ENCODE results near the gene CDC45.

The CDC45 gene

DNA sequence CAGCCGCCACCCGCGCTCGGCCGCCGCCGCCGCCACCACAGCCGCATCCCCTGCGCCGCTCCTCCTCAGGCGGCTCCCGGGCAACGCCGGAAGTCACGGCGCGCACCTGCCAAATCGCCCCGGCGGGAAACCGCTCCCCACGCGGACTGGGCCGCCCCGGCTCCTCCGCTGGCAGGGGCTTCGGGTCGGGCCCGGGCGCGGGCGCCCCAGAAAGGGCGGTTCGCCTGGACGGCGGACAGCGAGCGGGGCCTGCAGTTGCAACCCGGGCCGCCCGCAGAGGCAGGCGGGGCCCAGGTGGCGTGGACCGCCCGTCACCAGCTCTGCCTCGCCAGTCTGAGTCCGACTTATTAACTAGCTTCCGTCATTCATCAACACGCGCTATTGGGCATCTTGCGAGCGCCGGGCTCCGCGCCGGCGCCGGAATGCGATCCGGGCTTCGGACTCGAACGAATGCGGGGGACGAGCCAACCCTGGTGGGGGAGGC lies 48.0 kb upstream of the CDC45 start, which contains the start of gene HIRA:
Gene HIRA (minus strand): TSS at position 85 of the 484 bp plus-strand sequence. CDS start 257 bp downstream, outside the sequence.
- Histone ChIP-seq H3K4me1 (ENCODE audit: control insufficient read depth, low read length) (peaks cover 36% of the 10 kb centered on the region), H3K4me2 (ENCODE audit: low read length) (peak within 1 kb of the TSS; percentile 92), H4K20me1 (ENCODE audit: control insufficient read depth, insufficient read depth, low read depth, low read length) (peaks cover 25% of the 10 kb centered on the region), H3K9me2 (replicated peaks; ENCODE audit: control insufficient read depth, low read length) (no peaks in the 10 kb centered on the region), H3K4me3 (ENCODE audit: low read length) (peak within 1 kb of the TSS; percentile 100), H3K27ac (ENCODE audit: low read depth, low read length) (peak within 1 kb of the TSS; percentile 90), H3K9me3 (ENCODE audit: control insufficient read depth, insufficient read depth, low read length) (no peaks in the 10 kb centered on the region), H3K36me3 (ENCODE audit: control insufficient read depth, low read length) (peaks cover 59% of the 10 kb centered on the region), H3F3A (ENCODE audit: control insufficient read depth, insufficient read depth) (peaks cover 14% of the 10 kb centered on the region), H3K79me2 (ENCODE audit: control insufficient read depth, low read length) (peaks cover 72% of the 10 kb centered on the region), H3K27me3 (ENCODE audit: control insufficient read depth, low read length) (no peaks in the 10 kb centered on the region)
- TF ChIP-seq EZH2phosphoT487 (IDR thresholded peaks at IDR 0.05; ENCODE audit: borderline replicate concordance, low read length), result no peak
- TF ChIP-seq, protein P1, sequence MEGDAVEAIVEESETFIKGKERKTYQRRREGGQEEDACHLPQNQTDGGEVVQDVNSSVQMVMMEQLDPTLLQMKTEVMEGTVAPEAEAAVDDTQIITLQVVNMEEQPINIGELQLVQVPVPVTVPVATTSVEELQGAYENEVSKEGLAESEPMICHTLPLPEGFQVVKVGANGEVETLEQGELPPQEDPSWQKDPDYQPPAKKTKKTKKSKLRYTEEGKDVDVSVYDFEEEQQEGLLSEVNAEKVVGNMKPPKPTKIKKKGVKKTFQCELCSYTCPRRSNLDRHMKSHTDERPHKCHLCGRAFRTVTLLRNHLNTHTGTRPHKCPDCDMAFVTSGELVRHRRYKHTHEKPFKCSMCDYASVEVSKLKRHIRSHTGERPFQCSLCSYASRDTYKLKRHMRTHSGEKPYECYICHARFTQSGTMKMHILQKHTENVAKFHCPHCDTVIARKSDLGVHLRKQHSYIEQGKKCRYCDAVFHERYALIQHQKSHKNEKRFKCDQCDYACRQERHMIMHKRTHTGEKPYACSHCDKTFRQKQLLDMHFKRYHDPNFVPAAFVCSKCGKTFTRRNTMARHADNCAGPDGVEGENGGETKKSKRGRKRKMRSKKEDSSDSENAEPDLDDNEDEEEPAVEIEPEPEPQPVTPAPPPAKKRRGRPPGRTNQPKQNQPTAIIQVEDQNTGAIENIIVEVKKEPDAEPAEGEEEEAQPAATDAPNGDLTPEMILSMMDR (IDR thresholded peaks at IDR 0.05; ENCODE audit: low read depth, low read length, poor library complexity, severe bottlenecking), result no peak

DNA sequence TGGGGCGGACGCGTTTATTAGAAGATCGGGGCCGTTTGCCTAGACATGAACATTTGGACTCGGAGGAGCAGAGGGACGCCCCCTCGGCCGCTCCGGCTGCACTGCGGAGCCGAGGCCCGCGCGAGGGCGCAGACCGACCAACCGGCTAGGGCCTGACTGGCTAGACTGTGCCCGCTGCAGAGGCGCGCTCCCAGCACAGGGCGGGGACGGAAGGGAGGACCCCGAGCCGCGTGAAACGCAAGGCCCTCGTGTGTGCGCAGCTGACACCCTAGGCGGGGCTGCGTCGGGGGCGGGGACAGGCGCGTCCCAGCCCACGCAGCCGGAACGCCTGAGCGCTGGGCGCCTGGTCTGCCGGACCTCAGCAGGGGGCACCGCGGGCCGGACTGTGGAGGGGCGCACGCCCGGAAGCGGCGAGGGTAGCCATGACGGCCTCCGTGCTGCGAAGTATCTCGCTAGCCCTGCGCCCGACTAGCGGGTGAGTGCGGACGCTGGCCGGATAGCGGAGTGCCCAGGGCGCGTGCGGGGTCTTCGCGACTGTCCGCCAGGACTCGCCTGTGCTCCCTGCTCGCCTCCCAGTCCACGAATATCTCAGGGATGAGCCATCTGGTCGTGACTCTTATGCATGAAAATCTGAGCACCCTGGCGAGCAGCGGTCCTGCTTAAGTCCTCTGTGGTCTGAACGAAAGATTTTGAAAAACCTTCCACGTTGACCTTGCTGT lies 47.4 kb upstream of the CDC45 start, which contains the start of gene MRPL40:
Gene MRPL40 (plus strand): TSS at position 413 of the 719 bp plus-strand sequence. CDS start 10 bp downstream, at position 423.
- Histone ChIP-seq H3K79me2 (ENCODE audit: control insufficient read depth, low read length) (peaks cover 70% of the 10 kb centered on the region), H3K36me3 (ENCODE audit: control insufficient read depth, low read length) (peaks cover 58% of the 10 kb centered on the region), H3K27me3 (ENCODE audit: control insufficient read depth, low read length) (no peaks in the 10 kb centered on the region), H3K9me3 (ENCODE audit: control insufficient read depth, insufficient read depth, low read length) (no peaks in the 10 kb centered on the region), H3F3A (ENCODE audit: control insufficient read depth, insufficient read depth) (peaks cover 14% of the 10 kb centered on the region), H3K4me3 (ENCODE audit: low read length) (peak within 1 kb of the TSS; percentile 100), H3K27ac (ENCODE audit: low read depth, low read length) (peak within 1 kb of the TSS; percentile 90), H3K9me2 (replicated peaks; ENCODE audit: control insufficient read depth, low read length) (no peaks in the 10 kb centered on the region), H4K20me1 (ENCODE audit: control insufficient read depth, insufficient read depth, low read depth, low read length) (peaks cover 19% of the 10 kb centered on the region), H3K4me2 (ENCODE audit: low read length) (peak within 1 kb of the TSS; percentile 89), H3K4me1 (ENCODE audit: control insufficient read depth, low read length) (peaks cover 34% of the 10 kb centered on the region)
- TF ChIP-seq, protein P1 (IDR thresholded peaks at IDR 0.05; ENCODE audit: low read depth, low read length, poor library complexity, severe bottlenecking), result no peak
- no peak for TF ChIP-seq EZH2phosphoT487 (IDR thresholded peaks at IDR 0.05; ENCODE audit: borderline replicate concordance, low read length)

DNA sequence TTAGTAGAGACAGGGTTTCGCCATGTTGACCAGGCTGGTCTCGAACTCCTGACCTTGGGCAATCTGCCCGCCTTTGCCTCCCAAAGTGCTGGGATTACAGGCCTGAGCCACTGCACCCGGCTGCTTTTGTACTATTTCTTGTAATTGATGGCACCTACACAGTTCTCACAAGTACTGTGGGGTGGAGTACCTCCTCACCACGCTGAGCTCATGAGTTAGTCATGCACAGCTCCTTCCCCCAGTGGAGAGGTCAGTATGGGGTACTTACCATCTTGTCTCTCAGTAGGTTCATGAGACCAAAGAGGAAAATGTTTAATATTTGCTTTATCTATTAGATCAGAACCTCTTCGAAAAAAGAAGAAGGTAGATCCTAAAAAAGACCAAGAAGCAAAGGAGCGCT lies 45.3 kb upstream of the CDC45 start:
- peaks cover 55% of the 10 kb centered on the region for H3K36me3 ChIP-seq (ENCODE audit: control insufficient read depth, low read length)
- peaks cover 50% of the 10 kb centered on the region for H3K79me2 ChIP-seq (ENCODE audit: control insufficient read depth, low read length)
- H3K9me3 ChIP-seq (ENCODE audit: control insufficient read depth, insufficient read depth, low read length), result no peaks in the 10 kb centered on the region
- peaks cover 8% of the 10 kb centered on the region for H4K20me1 ChIP-seq (ENCODE audit: control insufficient read depth, insufficient read depth, low read depth, low read length)
- H3K9me2 ChIP-seq (replicated peaks; ENCODE audit: control insufficient read depth, low read length), result no peaks in the 10 kb centered on the region
- H3K4me1 ChIP-seq (ENCODE audit: control insufficient read depth, low read length), result peaks cover 33% of the 10 kb centered on the region
- TF ChIP-seq, protein P1 (IDR thresholded peaks at IDR 0.05; ENCODE audit: low read depth, low read length, poor library complexity, severe bottlenecking), result no peak
- no peak overlapping the region for H3K4me3 ChIP-seq (ENCODE audit: low read length)
- no peak overlapping the region for H3K27ac ChIP-seq (ENCODE audit: low read depth, low read length)
- peak overlapping the region; percentile 23; the same call in 1 of the 2 replicates for H3K4me2 ChIP-seq (ENCODE audit: low read length)
- H3F3A ChIP-seq (ENCODE audit: control insufficient read depth, insufficient read depth), result peaks cover 14% of the 10 kb centered on the region
- H3K27me3 ChIP-seq (ENCODE audit: control insufficient read depth, low read length), result no peaks in the 10 kb centered on the region
